ENCODE measurements around the gene ADM2.
A peak's percentile ranks its signal among the peaks of the same experiment; 100 is the strongest.

Gene ADM2

GRCh38 chr22:50481440-50482106 lies at the start of gene ADM2:
Gene ADM2, plus strand, starts transcription at chr22:50481543. Its CDS starts 305 bp downstream, at chr22:50481848.
- DNase-seq (ENCODE audit: low spot score), result peak; percentile 84

- peak; percentile 25 for DNase-seq (ENCODE audit: low spot score)
These were observed 49.0 kb upstream of the ADM2 start for GRCh38 chr22:50432131-50432876.

- DNase-seq (ENCODE audit: low spot score), result peak; percentile 27
These were observed 48.3 kb upstream of the ADM2 start for GRCh38 chr22:50432877-50433510.

- DNase-seq (ENCODE audit: low spot score), result peak; percentile 29
These were observed 46.5 kb upstream of the ADM2 start for GRCh38 chr22:50434849-50435248.

- DNase-seq (ENCODE audit: low spot score), result peak; percentile 29
These were observed 45.9 kb upstream of the ADM2 start for GRCh38 chr22:50435291-50436014.

GRCh38 chr22:50436015-50436830 lies 45.1 kb upstream of the ADM2 start:
- no peak for DNase-seq (ENCODE audit: low spot score)

- DNase-seq (ENCODE audit: low spot score), result no peak
These were observed 44.5 kb upstream of the ADM2 start for GRCh38 chr22:50436841-50437341.

- no peak for DNase-seq (ENCODE audit: low spot score)
These were observed 43.6 kb upstream of the ADM2 start for GRCh38 chr22:50437511-50438304.

- DNase-seq (ENCODE audit: low spot score), result no peak
These were observed 42.8 kb upstream of the ADM2 start for GRCh38 chr22:50438305-50439275.

GRCh38 chr22:50439314-50439870 lies 42.0 kb upstream of the ADM2 start:
- no peak for DNase-seq (ENCODE audit: low spot score)

- no peak for DNase-seq (ENCODE audit: low spot score)
These were observed 41.4 kb upstream of the ADM2 start for GRCh38 chr22:50439871-50440331.

GRCh38 chr22:50440544-50441249 lies 40.6 kb upstream of the ADM2 start:
- DNase-seq (ENCODE audit: low spot score), result no peak

- DNase-seq (ENCODE audit: low spot score), result no peak
These were observed 39.8 kb upstream of the ADM2 start for GRCh38 chr22:50441428-50441993.

GRCh38 chr22:50443197-50443596 lies 38.1 kb upstream of the ADM2 start:
- DNase-seq (ENCODE audit: low spot score), result no peak

- no peak for DNase-seq (ENCODE audit: low spot score)
These were observed 37.3 kb upstream of the ADM2 start for GRCh38 chr22:50443801-50444625.

- no peak for DNase-seq (ENCODE audit: low spot score)
These were observed 36.7 kb upstream of the ADM2 start for GRCh38 chr22:50444663-50445062.
